Measurements from ENCODE around the gene ZBTB2.
A peak's percentile ranks its signal among the peaks of the same experiment; 100 is the strongest.
"Not testable (repeated sequence)": the region's sequence is repeated elsewhere in the genome, so short reads cannot be mapped to it uniquely, and the experiment has no call there.

The ZBTB2 gene

GRCh38 chr6:151365233-151365632 lies 26.1 kb downstream of the ZBTB2 start:
- no peak for DNase-seq

DNA sequence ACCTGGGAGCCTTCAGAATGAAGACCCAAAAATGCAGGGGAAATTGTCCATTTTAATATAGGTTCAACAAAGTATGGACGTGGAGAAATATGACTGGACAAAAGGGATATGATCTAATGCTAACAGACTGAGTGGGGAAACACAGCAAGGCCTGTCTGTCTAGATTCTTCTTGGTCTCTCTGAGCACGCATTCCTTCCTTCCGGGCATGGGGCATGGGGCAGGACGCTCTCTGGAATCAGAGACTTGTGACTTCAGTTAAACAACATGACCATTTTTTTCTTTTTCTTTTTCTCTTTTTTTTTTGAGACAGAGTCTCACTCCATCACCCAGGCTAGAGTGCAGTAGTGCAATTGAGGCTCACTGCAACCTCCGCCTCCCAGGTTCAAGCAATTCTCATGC lies 31.9 kb downstream of the ZBTB2 start:
- DNase-seq: no peak

GRCh38 chr6:151358475-151358874 lies 32.9 kb downstream of the ZBTB2 start:
- DNase-seq: no peak

DNA sequence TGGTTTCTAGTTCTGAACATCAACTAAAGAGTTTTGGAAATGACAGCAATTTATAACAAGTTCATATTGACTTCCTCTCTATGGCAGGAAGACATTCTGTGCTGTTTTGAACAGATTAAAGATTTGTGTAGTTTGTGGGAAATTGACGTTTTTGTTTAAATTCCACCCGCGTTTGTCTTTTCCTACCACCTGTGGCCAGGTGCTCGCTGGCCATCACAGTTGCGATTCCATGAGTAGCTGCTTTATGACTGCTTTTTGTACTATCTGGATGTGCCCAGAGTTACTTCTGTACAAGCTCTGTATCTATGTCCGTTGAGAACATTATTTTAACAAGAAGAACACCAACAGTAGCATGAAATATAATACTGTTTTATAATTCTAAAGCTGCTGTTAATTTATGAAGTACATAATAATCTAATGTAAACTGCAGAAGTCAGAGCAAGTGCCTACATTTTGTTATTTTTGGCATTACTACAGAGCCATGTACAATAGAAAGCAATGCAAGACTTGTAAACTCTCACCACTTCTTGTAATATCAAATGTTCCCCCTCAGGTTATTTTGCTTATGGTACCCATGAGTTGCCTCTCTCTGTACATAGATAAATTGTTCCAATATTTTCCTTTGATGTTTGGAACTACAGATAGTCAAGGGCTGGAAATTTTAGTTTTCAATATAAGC lies 33.5 kb downstream of the ZBTB2 start:
- DNase-seq: no peak

- DNase-seq: not testable (repeated sequence)
Measured at GRCh38 chr6:151356983-151357382, 34.4 kb downstream of the ZBTB2 start.

- DNase-seq: no peak
Measured at GRCh38 chr6:151353795-151354194, 37.6 kb downstream of the ZBTB2 start.

- DNase-seq: no peak
Measured at GRCh38 chr6:151352410-151353396, 38.7 kb downstream of the ZBTB2 start.

DNA sequence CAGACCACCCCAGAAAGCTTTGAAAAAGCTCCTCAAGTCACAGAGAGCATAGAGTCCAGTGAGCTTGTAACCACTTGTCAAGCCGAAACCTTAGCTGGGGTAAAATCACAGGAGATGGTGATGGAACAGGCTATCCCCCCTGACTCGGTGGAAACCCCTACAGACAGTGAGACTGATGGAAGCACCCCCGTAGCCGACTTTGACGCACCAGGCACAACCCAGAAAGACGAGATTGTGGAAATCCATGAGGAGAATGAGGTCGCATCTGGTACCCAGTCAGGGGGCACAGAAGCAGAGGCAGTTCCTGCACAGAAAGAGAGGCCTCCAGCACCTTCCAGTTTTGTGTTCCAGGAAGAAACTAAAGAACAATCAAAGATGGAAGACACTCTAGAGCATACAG lies 39.6 kb downstream of the ZBTB2 start:
- no peak for DNase-seq

- DNase-seq: no peak
Measured at GRCh38 chr6:151351146-151351700, 40.1 kb downstream of the ZBTB2 start.

DNA sequence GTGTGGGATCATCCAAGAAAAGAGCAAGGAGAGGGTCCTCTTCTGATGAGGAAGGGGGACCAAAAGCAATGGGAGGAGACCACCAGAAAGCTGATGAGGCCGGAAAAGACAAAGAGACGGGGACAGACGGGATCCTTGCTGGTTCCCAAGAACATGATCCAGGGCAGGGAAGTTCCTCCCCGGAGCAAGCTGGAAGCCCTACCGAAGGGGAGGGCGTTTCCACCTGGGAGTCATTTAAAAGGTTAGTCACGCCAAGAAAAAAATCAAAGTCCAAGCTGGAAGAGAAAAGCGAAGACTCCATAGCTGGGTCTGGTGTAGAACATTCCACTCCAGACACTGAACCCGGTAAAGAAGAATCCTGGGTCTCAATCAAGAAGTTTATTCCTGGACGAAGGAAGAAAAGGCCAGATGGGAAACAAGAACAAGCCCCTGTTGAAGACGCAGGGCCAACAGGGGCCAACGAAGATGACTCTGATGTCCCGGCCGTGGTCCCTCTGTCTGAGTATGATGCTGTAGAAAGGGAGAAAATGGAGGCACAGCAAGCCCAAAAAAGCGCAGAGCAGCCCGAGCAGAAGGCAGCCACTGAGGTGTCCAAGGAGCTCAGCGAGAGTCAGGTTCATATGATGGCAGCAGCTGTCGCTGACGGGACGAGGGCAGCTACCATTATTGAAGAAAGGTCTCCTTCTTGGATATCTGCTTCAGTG lies 40.8 kb downstream of the ZBTB2 start:
- no peak for DNase-seq

DNA sequence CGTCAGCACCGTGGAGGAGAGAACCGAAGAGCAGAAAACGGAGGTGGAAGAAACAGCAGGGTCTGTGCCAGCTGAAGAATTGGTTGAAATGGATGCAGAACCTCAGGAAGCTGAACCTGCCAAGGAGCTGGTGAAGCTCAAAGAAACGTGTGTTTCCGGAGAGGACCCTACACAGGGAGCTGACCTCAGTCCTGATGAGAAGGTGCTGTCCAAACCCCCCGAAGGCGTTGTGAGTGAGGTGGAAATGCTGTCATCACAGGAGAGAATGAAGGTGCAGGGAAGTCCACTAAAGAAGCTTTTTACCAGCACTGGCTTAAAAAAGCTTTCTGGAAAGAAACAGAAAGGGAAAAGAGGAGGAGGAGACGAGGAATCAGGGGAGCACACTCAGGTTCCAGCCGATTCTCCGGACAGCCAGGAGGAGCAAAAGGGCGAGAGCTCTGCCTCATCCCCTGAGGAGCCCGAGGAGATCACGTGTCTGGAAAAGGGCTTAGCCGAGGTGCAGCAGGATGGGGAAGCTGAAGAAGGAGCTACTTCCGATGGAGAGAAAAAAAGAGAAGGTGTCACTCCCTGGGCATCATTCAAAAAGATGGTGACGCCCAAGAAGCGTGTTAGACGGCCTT lies 41.6 kb downstream of the ZBTB2 start:
- DNase-seq: peak; percentile 84

- not testable (repeated sequence) for DNase-seq
Measured at GRCh38 chr6:151342750-151343149, 48.6 kb downstream of the ZBTB2 start.

- DNase-seq: no peak
Measured at GRCh38 chr6:151341476-151342195, 49.7 kb downstream of the ZBTB2 start.

DNA sequence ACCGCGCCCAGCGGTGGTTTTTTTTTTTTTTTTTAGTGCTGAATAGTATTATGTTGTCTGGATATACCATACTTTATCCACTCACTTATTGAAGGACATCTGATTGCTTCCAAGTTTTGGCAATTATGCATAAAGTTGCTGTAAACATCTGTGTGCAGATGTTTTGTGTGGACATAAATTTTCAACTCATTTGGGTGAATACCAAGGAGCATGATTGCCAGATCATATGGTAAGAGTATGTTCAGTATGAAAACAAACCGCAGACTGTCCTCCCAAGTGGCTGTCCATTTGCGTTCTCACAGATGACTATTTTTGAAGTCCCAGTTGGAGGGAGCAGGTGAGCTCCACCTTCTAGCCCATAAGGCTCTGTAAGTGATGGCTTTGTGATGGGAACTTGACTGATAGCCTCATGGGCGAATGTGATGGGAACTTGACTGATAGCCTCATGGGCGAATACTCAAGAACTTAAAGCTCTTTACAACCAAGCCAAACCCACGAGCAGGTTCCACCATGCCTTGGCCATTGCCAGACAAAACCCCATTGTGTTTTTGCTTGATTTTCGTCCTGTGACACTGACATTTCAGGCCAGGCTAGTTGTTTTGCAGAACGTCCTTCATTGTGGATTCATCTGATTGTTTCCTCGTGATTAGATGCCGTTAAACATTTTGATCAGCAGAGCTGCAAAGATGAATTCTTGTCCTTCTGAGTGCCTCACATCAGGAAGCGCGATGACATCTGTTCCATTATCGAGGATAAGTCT lies 51.0 kb downstream of the ZBTB2 start:
- no peak for DNase-seq

DNA sequence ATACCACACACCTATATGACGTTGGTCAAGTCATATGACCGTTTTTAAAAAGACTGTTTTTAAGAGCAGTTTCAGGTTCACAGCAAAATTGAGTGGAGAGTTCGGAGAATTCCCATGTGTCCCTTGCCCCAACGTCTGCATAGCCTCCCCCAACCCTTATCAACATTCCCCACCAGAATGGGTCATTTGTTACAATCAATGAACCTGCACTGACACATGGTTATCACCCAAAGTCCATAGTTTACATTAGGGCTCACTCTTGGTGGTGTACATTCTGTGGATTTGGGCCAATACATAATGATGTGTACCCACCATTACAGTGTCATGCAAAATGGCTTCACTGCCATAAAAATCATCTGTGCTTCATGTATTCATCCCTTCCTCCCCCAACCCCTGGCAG lies 52.0 kb downstream of the ZBTB2 start:
- no peak for DNase-seq

- no peak for DNase-seq
Measured at GRCh38 chr6:151338651-151339200, 52.6 kb downstream of the ZBTB2 start.

- DNase-seq: no peak
Measured at GRCh38 chr6:151335930-151336329, 55.4 kb downstream of the ZBTB2 start.

DNA sequence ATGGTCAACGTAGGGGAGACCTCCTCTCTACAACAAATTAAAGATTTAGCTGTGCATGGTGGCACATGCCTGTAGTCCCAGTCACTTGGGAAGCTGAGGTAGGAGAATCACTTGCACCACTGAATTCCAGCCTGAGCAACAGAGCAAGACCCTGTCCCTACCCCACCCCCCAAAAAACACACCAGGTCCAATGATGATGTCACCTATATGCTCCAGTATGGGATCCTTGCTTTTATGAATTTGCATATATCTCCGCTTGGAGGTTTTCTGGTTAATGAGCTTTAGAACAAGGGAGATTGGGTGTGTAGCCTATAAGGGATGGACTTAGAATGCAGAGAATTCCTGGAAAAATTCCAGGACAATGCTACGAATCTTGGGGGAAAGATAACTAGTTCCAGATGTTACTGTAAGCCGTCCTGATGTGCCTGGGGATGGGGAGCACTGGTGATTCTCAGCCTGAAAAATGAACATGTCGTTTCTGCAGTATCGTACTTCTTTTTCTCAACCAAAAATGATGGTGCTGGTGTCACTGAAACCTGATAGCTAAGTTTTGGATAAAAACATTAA lies 61.1 kb downstream of the ZBTB2 start:
- no peak for DNase-seq

- no peak for DNase-seq
Measured at GRCh38 chr6:151327101-151327500, 64.3 kb downstream of the ZBTB2 start.

GRCh38 chr6:151326116-151326825 lies 65.1 kb downstream of the ZBTB2 start:
- no peak for DNase-seq
